HEK293 (cell line): Measurements from ENCODE around the gene CYP51A1.

Source experiments
- AEBP2 ChIP-seq: fragments of 450-650 bp; formaldehyde crosslinking; IDR thresholded peaks from 2 replicates; pipeline ENCODE4 v1.5.1; 2016; ENCODE audit warnings: missing biosample characterization, missing genetic modification characterization, borderline replicate concordance
- BCL11A ChIP-seq: fragments of 450-650 bp; formaldehyde crosslinking; IDR thresholded peaks from 2 replicates; pipeline ENCODE4 v1.5.1; 2016; ENCODE audit warnings: low read depth, missing biosample characterization, missing genetic modification characterization
- GLI4 ChIP-seq: fragments of 450-650 bp; formaldehyde crosslinking; IDR thresholded peaks from 2 replicates; pipeline ENCODE4 v1.5.1; 2016; ENCODE audit warnings: missing biosample characterization, missing genetic modification characterization
- KLF16 ChIP-seq: fragments of 450-650 bp; formaldehyde crosslinking; IDR thresholded peaks from 2 replicates; pipeline ENCODE4 v1.5.1; 2017; ENCODE audit warnings: missing biosample characterization, missing genetic modification characterization
- OVOL3 ChIP-seq: fragments of 450-650 bp; formaldehyde crosslinking; IDR thresholded peaks from 2 replicates; pipeline ENCODE4 v1.5.1; 2016; ENCODE audit warnings: missing biosample characterization, missing genetic modification characterization
- TRIM28 ChIP-seq: IDR thresholded peaks from 2 replicates; pipeline ENCODE4 v1.6.1; 2011; ENCODE audit warnings: low read length, control low read depth, borderline replicate concordance
- ZBTB11 ChIP-seq: fragments of 450-650 bp; formaldehyde crosslinking; conservative IDR thresholded peaks from 2 replicates; pipeline ENCODE4 v1.5.1; 2016; ENCODE audit warnings: low read depth, missing biosample characterization, missing genetic modification characterization
- ZBTB20 ChIP-seq: fragments of 450-650 bp; formaldehyde crosslinking; IDR thresholded peaks from 2 replicates; pipeline ENCODE4 v1.5.1; 2016; ENCODE audit warnings: missing biosample characterization, missing genetic modification characterization
- ZNF146 ChIP-seq: fragments of 450-650 bp; formaldehyde crosslinking; IDR thresholded peaks from 2 replicates; pipeline ENCODE4 v1.5.1; 2016; ENCODE audit warnings: missing biosample characterization, missing genetic modification characterization
- ZNF169 ChIP-seq: fragments of 450-650 bp; formaldehyde crosslinking; IDR thresholded peaks from 2 replicates; pipeline ENCODE4 v1.5.1; 2016; ENCODE audit warnings: missing biosample characterization, missing genetic modification characterization
- ZNF184 ChIP-seq: fragments of 450-650 bp; IDR thresholded peaks from 2 replicates; pipeline ENCODE4 v1.5.1; 2018; ENCODE audit warnings: missing biosample characterization, mild to moderate bottlenecking, missing genetic modification characterization
- ZNF2 ChIP-seq: fragments of 450-650 bp; formaldehyde crosslinking; IDR thresholded peaks from 2 replicates; pipeline ENCODE4 v1.5.1; 2016; ENCODE audit warnings: missing biosample characterization, missing genetic modification characterization
- ZNF211 ChIP-seq: fragments of 450-650 bp; formaldehyde crosslinking; IDR thresholded peaks from 2 replicates; pipeline ENCODE4 v1.5.1; 2016; ENCODE audit warnings: low read depth, missing biosample characterization, missing genetic modification characterization
- ZNF223 ChIP-seq: fragments of 450-650 bp; formaldehyde crosslinking; IDR thresholded peaks from 2 replicates; pipeline ENCODE4 v1.5.1; 2016; ENCODE audit warnings: missing biosample characterization, missing genetic modification characterization
- ZNF23 ChIP-seq: fragments of 450-650 bp; formaldehyde crosslinking; IDR thresholded peaks from 2 replicates; pipeline ENCODE4 v1.5.1; 2016; ENCODE audit warnings: missing biosample characterization, missing genetic modification characterization, borderline replicate concordance
- ZNF366 ChIP-seq: fragments of 450-650 bp; formaldehyde crosslinking; conservative IDR thresholded peaks from 2 replicates; pipeline ENCODE4 v1.5.1; 2016; ENCODE audit warnings: missing biosample characterization, missing genetic modification characterization
- ZNF404 ChIP-seq: fragments of 450-650 bp; formaldehyde crosslinking; IDR thresholded peaks from 2 replicates; pipeline ENCODE4 v1.5.1; 2017; ENCODE audit warnings: missing biosample characterization, missing genetic modification characterization
- ZNF518A ChIP-seq: fragments of 450-650 bp; formaldehyde crosslinking; conservative IDR thresholded peaks from 2 replicates; pipeline ENCODE4 v1.5.1; 2016; ENCODE audit warnings: low read depth, missing biosample characterization, missing genetic modification characterization
- ZNF544 ChIP-seq: fragments of 450-650 bp; formaldehyde crosslinking; IDR thresholded peaks from 2 replicates; pipeline ENCODE4 v1.5.0; 2017; ENCODE audit warnings: missing biosample characterization, missing genetic modification characterization
- ZNF629 ChIP-seq: fragments of 450-650 bp; formaldehyde crosslinking; IDR thresholded peaks from 2 replicates; pipeline ENCODE4 v1.5.1; 2017; ENCODE audit warnings: missing biosample characterization, missing genetic modification characterization
- ZNF670 ChIP-seq: fragments of 450-650 bp; formaldehyde crosslinking; IDR thresholded peaks from 2 replicates; pipeline ENCODE4 v1.5.1; 2016; ENCODE audit warnings: missing biosample characterization, missing genetic modification characterization, low read depth
- TF ChIP-seq, protein P1 (sequence below): fragments of 450-650 bp; formaldehyde crosslinking; IDR thresholded peaks from 2 replicates; pipeline ENCODE4 v1.5.1; 2016; ENCODE audit warnings: missing biosample characterization, missing genetic modification characterization
- TF ChIP-seq, protein P2 (sequence below): fragments of 450-650 bp; formaldehyde crosslinking; IDR thresholded peaks from 2 replicates; pipeline ENCODE4 v1.5.1; 2016; ENCODE audit warnings: missing biosample characterization, missing genetic modification characterization, low read depth
- TF ChIP-seq, protein P3 (sequence below): sonication (generic); formaldehyde crosslinking; IDR thresholded peaks from 2 replicates; pipeline ENCODE4 v1.8.1; 2022; ENCODE audit warnings: mild to moderate bottlenecking, moderate library complexity, missing genetic modification reagents

The CYP51A1 gene

GRCh38 chr7:92134271-92135051 lies at the start of gene CYP51A1 (continued):
- no peak for TF ChIP-seq ZNF169 (tag by site-specific recombination)
- TF ChIP-seq TRIM28 = 0 out of 2 replicates have a peak, but pooled peaks have one; percentile 71
- peak; percentile 76 for TF ChIP-seq ZBTB11 (tag by site-specific recombination)
- peak; percentile 83 for TF ChIP-seq ZBTB20 (tag by site-specific recombination)
- TF ChIP-seq, protein P1, sequence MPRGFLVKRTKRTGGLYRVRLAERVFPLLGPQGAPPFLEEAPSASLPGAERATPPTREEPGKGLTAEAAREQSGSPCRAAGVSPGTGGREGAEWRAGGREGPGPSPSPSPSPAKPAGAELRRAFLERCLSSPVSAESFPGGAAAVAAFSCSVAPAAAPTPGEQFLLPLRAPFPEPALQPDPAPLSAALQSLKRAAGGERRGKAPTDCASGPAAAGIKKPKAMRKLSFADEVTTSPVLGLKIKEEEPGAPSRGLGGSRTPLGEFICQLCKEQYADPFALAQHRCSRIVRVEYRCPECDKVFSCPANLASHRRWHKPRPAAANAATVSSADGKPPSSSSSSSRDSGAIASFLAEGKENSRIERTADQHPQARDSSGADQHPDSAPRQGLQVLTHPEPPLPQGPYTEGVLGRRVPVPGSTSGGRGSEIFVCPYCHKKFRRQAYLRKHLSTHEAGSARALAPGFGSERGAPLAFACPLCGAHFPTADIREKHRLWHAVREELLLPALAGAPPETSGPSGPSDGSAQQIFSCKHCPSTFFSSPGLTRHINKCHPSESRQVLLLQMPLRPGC = peak; percentile 77
- TF ChIP-seq GLI4 (tag by site-specific recombination) = peak; percentile 69; the same call in 1 of the 2 replicates
- TF ChIP-seq ZNF184 (tag by site-specific recombination) = peak; percentile 58; the same call in 1 of the 2 replicates
- TF ChIP-seq, protein P2, sequence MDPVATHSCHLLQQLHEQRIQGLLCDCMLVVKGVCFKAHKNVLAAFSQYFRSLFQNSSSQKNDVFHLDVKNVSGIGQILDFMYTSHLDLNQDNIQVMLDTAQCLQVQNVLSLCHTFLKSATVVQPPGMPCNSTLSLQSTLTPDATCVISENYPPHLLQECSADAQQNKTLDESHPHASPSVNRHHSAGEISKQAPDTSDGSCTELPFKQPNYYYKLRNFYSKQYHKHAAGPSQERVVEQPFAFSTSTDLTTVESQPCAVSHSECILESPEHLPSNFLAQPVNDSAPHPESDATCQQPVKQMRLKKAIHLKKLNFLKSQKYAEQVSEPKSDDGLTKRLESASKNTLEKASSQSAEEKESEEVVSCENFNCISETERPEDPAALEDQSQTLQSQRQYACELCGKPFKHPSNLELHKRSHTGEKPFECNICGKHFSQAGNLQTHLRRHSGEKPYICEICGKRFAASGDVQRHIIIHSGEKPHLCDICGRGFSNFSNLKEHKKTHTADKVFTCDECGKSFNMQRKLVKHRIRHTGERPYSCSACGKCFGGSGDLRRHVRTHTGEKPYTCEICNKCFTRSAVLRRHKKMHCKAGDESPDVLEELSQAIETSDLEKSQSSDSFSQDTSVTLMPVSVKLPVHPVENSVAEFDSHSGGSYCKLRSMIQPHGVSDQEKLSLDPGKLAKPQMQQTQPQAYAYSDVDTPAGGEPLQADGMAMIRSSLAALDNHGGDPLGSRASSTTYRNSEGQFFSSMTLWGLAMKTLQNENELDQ (tag by site-specific recombination) = no peak
- TF ChIP-seq, protein P3, sequence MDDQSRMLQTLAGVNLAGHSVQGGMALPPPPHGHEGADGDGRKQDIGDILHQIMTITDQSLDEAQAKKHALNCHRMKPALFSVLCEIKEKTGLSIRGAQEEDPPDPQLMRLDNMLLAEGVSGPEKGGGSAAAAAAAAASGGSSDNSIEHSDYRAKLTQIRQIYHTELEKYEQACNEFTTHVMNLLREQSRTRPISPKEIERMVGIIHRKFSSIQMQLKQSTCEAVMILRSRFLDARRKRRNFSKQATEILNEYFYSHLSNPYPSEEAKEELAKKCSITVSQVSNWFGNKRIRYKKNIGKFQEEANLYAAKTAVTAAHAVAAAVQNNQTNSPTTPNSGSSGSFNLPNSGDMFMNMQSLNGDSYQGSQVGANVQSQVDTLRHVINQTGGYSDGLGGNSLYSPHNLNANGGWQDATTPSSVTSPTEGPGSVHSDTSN (CRISPR knock-in tag) = no peak
- TF ChIP-seq ZNF23 = no peak
- TF ChIP-seq KLF16 (tag by site-specific recombination) = peak; percentile 69
- TF ChIP-seq ZNF670 = no peak
- 0 out of 2 replicates have a peak, but pooled peaks have one; percentile 73 for TF ChIP-seq OVOL3 (tag by site-specific recombination)
- peak; percentile 93 for TF ChIP-seq ZNF2 (tag by site-specific recombination)
- TF ChIP-seq ZNF211 = no peak
- no peak for TF ChIP-seq ZNF366 (tag by site-specific recombination)
- TF ChIP-seq ZNF404 (tag by site-specific recombination) = no peak
- TF ChIP-seq ZNF518A (tag by site-specific recombination) = peak; percentile 55
- no peak for TF ChIP-seq ZNF544 (tag by site-specific recombination)
- peak; percentile 31; the same call in 1 of the 2 replicates for TF ChIP-seq ZNF146 (tag by site-specific recombination)
- TF ChIP-seq BCL11A (tag by site-specific recombination) = no peak
- TF ChIP-seq AEBP2 (tag by site-specific recombination) = no peak
- peak; percentile 94 for TF ChIP-seq ZNF629 (tag by site-specific recombination)
- TF ChIP-seq ZNF223 = no peak
